PFSK-1 (cell line): Measurements from ENCODE around the gene MGAT4B.

ENCODE experiments used
- FOXP2 ChIP-seq: optimal IDR thresholded peaks from 2 replicates; pipeline ENCODE3; 2011; ENCODE audit warnings: borderline replicate concordance, control low read depth, inconsistent platforms; ENCODE audit not compliant: insufficient read depth; ENCODE audit errors: extremely low read length, extremely low read depth
- POLR2AphosphoS5 ChIP-seq: IDR thresholded peaks from 2 replicates; pipeline ENCODE4 v1.6.1; 2012; ENCODE audit warnings: low read depth, mild to moderate bottlenecking, control low read depth, low read length, moderate library complexity
- SIN3A ChIP-seq: IDR thresholded peaks from 2 replicates; pipeline ENCODE4 v1.6.1; 2012; ENCODE audit warnings: mild to moderate bottlenecking, low read length, moderate library complexity, borderline replicate concordance; ENCODE audit not compliant: insufficient read depth
- TAF1 ChIP-seq: IDR thresholded peaks from 2 replicates; pipeline ENCODE4 v1.6.1; 2012; ENCODE audit warnings: low read length, control low read depth, borderline replicate concordance; ENCODE audit not compliant: insufficient read depth
- TF ChIP-seq, protein P1 (sequence below), 2 experiments: IDR thresholded peaks; 2 replicates each; pipeline versions ENCODE4 v1.6.1 to v1.8.0; 2011 to 2012; ENCODE audit warnings: low read depth in 2 of 2, low read length in 2 of 2, control low read depth in 1 of 2, inconsistent platforms in 1 of 2, mild to moderate bottlenecking in 1 of 2, moderate library complexity in 1 of 2; ENCODE audit not compliant: insufficient read depth in 1 of 2

Gene MGAT4B

DNA sequence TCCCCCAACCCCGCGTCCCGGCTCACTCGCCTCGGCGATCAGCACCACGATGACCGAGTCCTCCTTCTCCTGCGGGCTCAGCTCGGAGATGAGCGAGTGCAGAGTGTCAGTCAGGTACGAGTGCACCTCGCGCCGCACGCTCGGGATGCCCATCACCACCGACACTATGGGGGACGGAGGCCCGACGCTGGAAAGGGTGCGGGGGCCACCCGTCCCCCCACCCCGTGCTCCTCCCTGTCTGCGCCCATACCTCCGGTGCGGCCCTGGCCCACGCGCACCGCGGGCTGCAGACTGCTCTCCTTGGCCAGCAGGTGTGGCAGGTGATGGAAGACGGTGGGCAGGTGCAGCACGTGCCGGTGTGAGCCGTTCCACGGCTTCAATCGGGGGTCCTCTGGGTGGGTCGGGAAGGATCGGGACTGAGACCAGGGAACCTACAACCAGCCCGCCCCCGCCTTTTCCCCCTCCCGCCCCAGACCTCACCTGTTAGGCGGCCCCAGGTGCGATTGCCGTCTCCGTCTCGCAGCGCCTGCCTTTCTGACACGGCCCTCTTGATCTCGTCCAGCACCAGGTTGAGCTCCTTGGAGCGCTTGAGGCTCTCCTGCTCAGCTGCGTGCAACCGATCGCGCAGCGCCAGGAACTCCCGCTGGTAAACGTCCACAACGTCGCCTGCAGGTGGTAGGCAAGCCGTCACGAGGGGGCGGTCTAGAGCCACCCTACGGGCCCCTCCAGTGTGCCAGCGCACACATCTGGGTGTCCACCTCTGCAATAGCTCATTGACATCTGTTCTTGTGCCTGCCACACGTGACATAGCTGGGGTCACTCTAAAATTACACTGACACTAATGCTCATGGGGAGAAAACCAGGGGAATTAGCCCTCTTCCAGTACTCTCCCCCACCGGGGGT is 5.1 kb downstream of the MGAT4B start:
- TF ChIP-seq, protein P1, sequence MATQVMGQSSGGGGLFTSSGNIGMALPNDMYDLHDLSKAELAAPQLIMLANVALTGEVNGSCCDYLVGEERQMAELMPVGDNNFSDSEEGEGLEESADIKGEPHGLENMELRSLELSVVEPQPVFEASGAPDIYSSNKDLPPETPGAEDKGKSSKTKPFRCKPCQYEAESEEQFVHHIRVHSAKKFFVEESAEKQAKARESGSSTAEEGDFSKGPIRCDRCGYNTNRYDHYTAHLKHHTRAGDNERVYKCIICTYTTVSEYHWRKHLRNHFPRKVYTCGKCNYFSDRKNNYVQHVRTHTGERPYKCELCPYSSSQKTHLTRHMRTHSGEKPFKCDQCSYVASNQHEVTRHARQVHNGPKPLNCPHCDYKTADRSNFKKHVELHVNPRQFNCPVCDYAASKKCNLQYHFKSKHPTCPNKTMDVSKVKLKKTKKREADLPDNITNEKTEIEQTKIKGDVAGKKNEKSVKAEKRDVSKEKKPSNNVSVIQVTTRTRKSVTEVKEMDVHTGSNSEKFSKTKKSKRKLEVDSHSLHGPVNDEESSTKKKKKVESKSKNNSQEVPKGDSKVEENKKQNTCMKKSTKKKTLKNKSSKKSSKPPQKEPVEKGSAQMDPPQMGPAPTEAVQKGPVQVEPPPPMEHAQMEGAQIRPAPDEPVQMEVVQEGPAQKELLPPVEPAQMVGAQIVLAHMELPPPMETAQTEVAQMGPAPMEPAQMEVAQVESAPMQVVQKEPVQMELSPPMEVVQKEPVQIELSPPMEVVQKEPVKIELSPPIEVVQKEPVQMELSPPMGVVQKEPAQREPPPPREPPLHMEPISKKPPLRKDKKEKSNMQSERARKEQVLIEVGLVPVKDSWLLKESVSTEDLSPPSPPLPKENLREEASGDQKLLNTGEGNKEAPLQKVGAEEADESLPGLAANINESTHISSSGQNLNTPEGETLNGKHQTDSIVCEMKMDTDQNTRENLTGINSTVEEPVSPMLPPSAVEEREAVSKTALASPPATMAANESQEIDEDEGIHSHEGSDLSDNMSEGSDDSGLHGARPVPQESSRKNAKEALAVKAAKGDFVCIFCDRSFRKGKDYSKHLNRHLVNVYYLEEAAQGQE (IDR thresholded peaks at IDR 0.05; ENCODE audit: insufficient read depth in 1 of 2, low read depth in 2 of 2, low read length in 2 of 2): no peak
- TF ChIP-seq FOXP2 (no peak), POLR2AphosphoS5 (no peak), TAF1 (no peak), SIN3A (no peak)

DNA sequence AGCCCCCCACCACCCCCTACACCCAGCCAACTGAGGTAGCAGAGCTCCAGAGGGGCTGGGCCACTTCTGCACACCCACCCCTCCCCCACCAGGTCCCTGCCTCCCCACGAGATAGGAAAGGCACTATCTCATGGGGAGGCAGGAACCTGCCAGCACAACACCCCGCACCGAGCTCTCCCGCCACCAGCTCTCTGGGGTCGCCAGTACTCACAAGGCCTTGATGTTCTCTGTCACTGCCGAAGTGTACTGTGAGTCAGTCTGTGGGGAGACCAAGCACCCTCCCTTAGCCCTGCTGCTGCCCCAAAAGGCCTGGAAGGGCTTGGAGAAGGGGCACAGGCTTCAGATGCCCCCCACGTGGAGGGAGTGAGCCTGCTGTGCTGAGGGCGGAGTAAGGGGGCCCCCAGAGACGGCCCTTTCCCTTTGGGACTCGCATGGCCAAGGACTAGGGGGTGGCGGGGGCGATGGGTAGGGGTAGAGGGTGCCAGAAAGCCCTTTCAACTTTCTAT is 5.9 kb downstream of the MGAT4B start:
- TF ChIP-seq TAF1 (no peak), SIN3A (no peak), FOXP2 (no peak), POLR2AphosphoS5 (no peak)
- TF ChIP-seq, protein P1 (IDR thresholded peaks at IDR 0.05; ENCODE audit: insufficient read depth in 1 of 2, low read depth in 2 of 2, low read length in 2 of 2): no peak

- TF ChIP-seq POLR2AphosphoS5: no peak
- no peak for TF ChIP-seq TAF1
- TF ChIP-seq, protein P1 (IDR thresholded peaks at IDR 0.05; ENCODE audit: insufficient read depth in 1 of 2, low read depth in 2 of 2, low read length in 2 of 2): no peak
- no peak for TF ChIP-seq FOXP2
- no peak for TF ChIP-seq SIN3A
These were observed 6.5 kb downstream of the MGAT4B start for GRCh38 chr5:179800071-179800695.

- TF ChIP-seq, protein P1 (IDR thresholded peaks at IDR 0.05; ENCODE audit: insufficient read depth in 1 of 2, low read depth in 2 of 2, low read length in 2 of 2): no peak
- TF ChIP-seq SIN3A: no peak
These were observed 7.1 kb downstream of the MGAT4B start for GRCh38 chr5:179799644-179799973.
